PC-9 (cell line): ENCODE measurements around the gene PXDN. TPM values are rescaled to one million over a fixed set of nuclear protein-coding genes. Genes with fewer than 3 reads are reported as not detected.
"Not testable (repeated sequence)": the region's sequence is repeated elsewhere in the genome, so short reads cannot be mapped to it uniquely, and the experiment has no call there.

Source experiments
- BruUV-seq: library from RNA; stranded (reverse); fragments of 400-500 nt; replicated peaks from 2 replicates; lab custom pipeline; 2021; lab: Mats Ljungman, UMichigan
- CTCF ChIA-PET: fragments of 300-600 bp; sonication (Branson Sonifier 250); formaldehyde crosslinking; loops from one replicate; lab custom pipeline; 2022; ENCODE audit warnings: antibody characterized with exemption; lab: Charles Lee
- POLR2A ChIA-PET: fragments of 300-600 bp; sonication (Branson Sonifier 250); formaldehyde crosslinking; loops from one replicate; lab custom pipeline; 2022; ENCODE audit warnings: antibody characterized with exemption; ENCODE audit not compliant: unreplicated experiment; lab: Charles Lee
- DNase-seq, 2 experiments: peaks; one replicate each; pipeline versions ENCODE4 v3.0.0 to v3.0.0-alpha.2; 2015 to 2022; ENCODE audit warnings: mixed read lengths in 1 of 2
- H2AFZ ChIP-seq: fragments of 200-600 bp; sonication (generic); 2 replicates; pipeline ENCODE4 v1.8.1; 2017; ENCODE audit warnings: antibody characterized with exemption
- H3F3A ChIP-seq: fragments of 200-600 bp; sonication (generic); 2 replicates; pipeline ENCODE4 v1.8.1; 2017; ENCODE audit warnings: antibody characterized with exemption, mild to moderate bottlenecking, low read depth; ENCODE audit not compliant: insufficient read depth
- H3K27ac ChIP-seq: fragments of 200-600 bp; sonication (generic); 2 replicates; pipeline ENCODE4 v1.6.1; 2016; ENCODE audit warnings: mixed run types
- H3K27me3 ChIP-seq: fragments of 200-600 bp; sonication (generic); 2 replicates; pipeline ENCODE4 v1.6.1; 2016; ENCODE audit warnings: low read depth, mixed run types; ENCODE audit not compliant: insufficient read depth
- H3K36me3 ChIP-seq: fragments of 200-600 bp; sonication (generic); 2 replicates; pipeline ENCODE4 v1.6.1; 2016; ENCODE audit warnings: low read depth, mixed run types
- H3K4me1 ChIP-seq: fragments of 200-600 bp; sonication (generic); replicated peaks from 2 replicates; pipeline ENCODE4 v1.6.1; 2016; ENCODE audit warnings: mixed run types; ENCODE audit not compliant: insufficient read depth
- H3K4me2 ChIP-seq: fragments of 200-600 bp; sonication (generic); 2 replicates; pipeline ENCODE4 v1.6.1; 2017; ENCODE audit warnings: mixed run types
- H3K4me3 ChIP-seq: fragments of 200-600 bp; sonication (generic); 2 replicates; pipeline ENCODE4 v1.6.1; 2016; ENCODE audit warnings: mixed run types
- H3K79me2 ChIP-seq: fragments of 200-600 bp; sonication (generic); 2 replicates; pipeline ENCODE4 v1.6.1; 2017; ENCODE audit warnings: low read depth, mixed run types
- H3K9me2 ChIP-seq: fragments of 200-600 bp; sonication (generic); 2 replicates; pipeline ENCODE4 v1.8.1; 2017; ENCODE audit warnings: mild to moderate bottlenecking; ENCODE audit not compliant: insufficient read depth
- H3K9me3 ChIP-seq: fragments of 200-600 bp; sonication (generic); 2 replicates; pipeline ENCODE4 v1.8.1; 2016; ENCODE audit warnings: low read depth; ENCODE audit not compliant: insufficient read depth
- H4K20me1 ChIP-seq: fragments of 200-600 bp; sonication (generic); 2 replicates; pipeline ENCODE4 v1.8.1; 2017; ENCODE audit not compliant: insufficient read depth
- EZH2 ChIP-seq: fragments of 200-600 bp; sonication (generic); IDR thresholded peaks from 2 replicates; pipeline ENCODE4 v1.8.0; 2017; ENCODE audit warnings: antibody characterized with exemption, low read depth
- intact Hi-C: fragments of 100-400 bp; cut with micrococcal nuclease; formaldehyde crosslinking; loops from one replicate; pipeline ENCODE4 v1.10.0; 2022; ENCODE audit not compliant: unreplicated experiment
- total RNA-seq: library from RNA; stranded (reverse); gene quantifications from 2 replicates; pipeline ENCODE4 v1.2.3, GENCODE V29; 2021
- TF ChIP-seq, protein P1 (sequence below): fragments of 200-600 bp; sonication (generic); conservative IDR thresholded peaks from 2 replicates; pipeline ENCODE4 v1.6.1; 2017; ENCODE audit warnings: mixed run types, antibody characterized with exemption, mild to moderate bottlenecking, moderate library complexity

Gene PXDN
- total RNA-seq, 1 experiment from 2014 or later, result 91.1 TPM

- CTCF ChIA-PET, result no interaction called here
- Histone ChIP-seq H3K9me2 (no peaks in the 10 kb centered on the region), H3F3A (no peaks in the 10 kb centered on the region), H3K4me2 (no peak overlapping the region), H3K4me1 (no peaks in the 10 kb centered on the region), H2AFZ (no peak overlapping the region), H3K4me3 (no peak overlapping the region), H3K27me3 (peaks cover 45% of the 10 kb centered on the region), H4K20me1 (no peaks in the 10 kb centered on the region), H3K9me3 (no peaks in the 10 kb centered on the region), H3K36me3 (no peaks in the 10 kb centered on the region), H3K79me2 (no peaks in the 10 kb centered on the region), H3K27ac (no peak overlapping the region)
- BruUV-seq, result no TSS peak
- no peak for TF ChIP-seq EZH2
- TF ChIP-seq, protein P1, sequence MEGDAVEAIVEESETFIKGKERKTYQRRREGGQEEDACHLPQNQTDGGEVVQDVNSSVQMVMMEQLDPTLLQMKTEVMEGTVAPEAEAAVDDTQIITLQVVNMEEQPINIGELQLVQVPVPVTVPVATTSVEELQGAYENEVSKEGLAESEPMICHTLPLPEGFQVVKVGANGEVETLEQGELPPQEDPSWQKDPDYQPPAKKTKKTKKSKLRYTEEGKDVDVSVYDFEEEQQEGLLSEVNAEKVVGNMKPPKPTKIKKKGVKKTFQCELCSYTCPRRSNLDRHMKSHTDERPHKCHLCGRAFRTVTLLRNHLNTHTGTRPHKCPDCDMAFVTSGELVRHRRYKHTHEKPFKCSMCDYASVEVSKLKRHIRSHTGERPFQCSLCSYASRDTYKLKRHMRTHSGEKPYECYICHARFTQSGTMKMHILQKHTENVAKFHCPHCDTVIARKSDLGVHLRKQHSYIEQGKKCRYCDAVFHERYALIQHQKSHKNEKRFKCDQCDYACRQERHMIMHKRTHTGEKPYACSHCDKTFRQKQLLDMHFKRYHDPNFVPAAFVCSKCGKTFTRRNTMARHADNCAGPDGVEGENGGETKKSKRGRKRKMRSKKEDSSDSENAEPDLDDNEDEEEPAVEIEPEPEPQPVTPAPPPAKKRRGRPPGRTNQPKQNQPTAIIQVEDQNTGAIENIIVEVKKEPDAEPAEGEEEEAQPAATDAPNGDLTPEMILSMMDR, result no peak
- intact Hi-C loops, result no loop called here
- DNase-seq, result peak in 1 of 2 experiments; percentile 33
- POLR2A ChIA-PET, result no interaction called here
Measured at GRCh38 chr2:1757567-1757966, 13.3 kb upstream of the PXDN start.

DNA sequence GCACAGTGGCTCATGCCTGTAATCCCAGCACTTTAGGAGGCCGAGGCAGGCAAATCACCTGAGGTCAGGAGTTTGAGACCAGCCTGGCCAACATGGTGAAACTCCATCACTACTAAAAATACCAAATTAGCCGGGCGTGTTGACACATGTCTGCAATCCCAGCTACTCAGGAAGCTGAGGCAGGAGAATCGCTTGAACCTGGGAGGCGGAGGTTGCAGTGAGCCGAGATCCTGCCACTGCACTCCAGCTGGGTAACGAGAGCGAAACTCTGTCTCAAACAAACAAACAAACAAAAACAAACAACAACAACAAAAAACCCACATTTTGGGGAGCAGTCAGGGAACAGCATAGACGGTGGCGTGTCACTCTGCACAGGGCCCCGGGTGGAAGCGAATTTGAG, 12.8 kb upstream of the PXDN start:
- H3K4me2 ChIP-seq, H3F3A ChIP-seq, H3K36me3 ChIP-seq, H3K79me2 ChIP-seq, H3K9me2 ChIP-seq, POLR2A ChIA-PET, CTCF ChIA-PET, H3K9me3 ChIP-seq, H3K27ac ChIP-seq, H2AFZ ChIP-seq, H3K4me1 ChIP-seq, intact Hi-C loops, H3K4me3 ChIP-seq, BruUV-seq, DNase-seq, H4K20me1 ChIP-seq: not testable (repeated sequence)
- peaks cover 45% of the 10 kb centered on the region for H3K27me3 ChIP-seq

DNA sequence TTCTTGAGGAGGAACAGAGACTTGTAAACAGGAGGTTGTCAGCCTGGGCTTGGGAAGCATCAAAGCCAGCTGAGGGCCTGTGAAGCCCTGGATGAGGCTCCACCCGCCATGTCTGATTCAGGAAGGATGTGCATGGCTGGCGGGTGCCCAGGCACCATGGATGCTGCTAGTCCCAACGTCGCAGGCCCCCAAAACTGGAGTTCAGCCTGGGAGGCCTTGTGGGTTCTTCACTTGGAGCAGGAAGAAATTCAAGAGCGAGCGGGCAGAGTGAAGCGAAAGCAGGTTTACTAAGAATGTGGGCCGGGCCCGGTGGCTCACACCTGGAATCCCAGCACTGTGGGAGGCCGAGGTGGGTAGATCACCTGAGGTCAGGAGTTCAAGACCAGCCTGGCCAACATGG, 12.1 kb upstream of the PXDN start:
- CTCF ChIA-PET, result no interaction called here
- H2AFZ ChIP-seq, result no peak overlapping the region
- no peaks in the 10 kb centered on the region for H3K36me3 ChIP-seq

More for the DNA sequence above, 12.1 kb upstream of the PXDN start:
- no peak overlapping the region for H3K4me3 ChIP-seq
- H3K4me2 ChIP-seq, result no peak overlapping the region
- H4K20me1 ChIP-seq, result no peaks in the 10 kb centered on the region
- H3K9me2 ChIP-seq, result no peaks in the 10 kb centered on the region
- no TSS peak for BruUV-seq
- H3K9me3 ChIP-seq, result no peaks in the 10 kb centered on the region
- DNase-seq, result no peak
- H3F3A ChIP-seq, result no peaks in the 10 kb centered on the region
- intact Hi-C loops, result no loop called here
- no peak for TF ChIP-seq EZH2
- TF ChIP-seq, protein P1, result no peak
- H3K27ac ChIP-seq, result no peak overlapping the region
- POLR2A ChIA-PET, result no interaction called here
- H3K4me1 ChIP-seq, result no peaks in the 10 kb centered on the region
- no peaks in the 10 kb centered on the region for H3K79me2 ChIP-seq
- peaks cover 45% of the 10 kb centered on the region for H3K27me3 ChIP-seq
